GM21529 (cell line): ENCODE measurements around the gene ADCY2.

Source experiments
- ATAC-seq: cut with Tn5 transposase; IDR thresholded peaks from one replicate; pipeline ENCODE4 v1.9.1; 2021; ENCODE audit not compliant: unreplicated experiment

ADCY2 gene

DNA sequence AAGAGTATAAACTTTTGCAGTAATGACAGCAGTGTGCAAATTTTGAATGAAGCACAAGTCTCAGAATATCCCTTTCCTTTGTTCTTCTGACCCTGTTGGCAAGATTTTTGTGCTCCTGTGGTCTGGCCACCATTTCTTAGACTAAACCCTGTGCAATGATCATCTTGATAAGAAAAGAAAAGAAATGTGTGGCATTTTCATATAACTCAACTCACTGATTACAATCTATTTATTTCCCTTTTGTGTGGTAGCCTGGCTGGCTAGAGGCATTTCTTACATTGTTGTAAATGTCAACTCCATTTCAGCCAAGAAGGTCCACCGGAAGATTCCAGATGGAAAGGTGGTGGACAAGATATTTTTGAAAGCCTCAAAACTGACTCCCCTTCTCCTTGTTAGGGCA lies 41.9 kb downstream of the ADCY2 start:
- ATAC-seq, result no peak

DNA sequence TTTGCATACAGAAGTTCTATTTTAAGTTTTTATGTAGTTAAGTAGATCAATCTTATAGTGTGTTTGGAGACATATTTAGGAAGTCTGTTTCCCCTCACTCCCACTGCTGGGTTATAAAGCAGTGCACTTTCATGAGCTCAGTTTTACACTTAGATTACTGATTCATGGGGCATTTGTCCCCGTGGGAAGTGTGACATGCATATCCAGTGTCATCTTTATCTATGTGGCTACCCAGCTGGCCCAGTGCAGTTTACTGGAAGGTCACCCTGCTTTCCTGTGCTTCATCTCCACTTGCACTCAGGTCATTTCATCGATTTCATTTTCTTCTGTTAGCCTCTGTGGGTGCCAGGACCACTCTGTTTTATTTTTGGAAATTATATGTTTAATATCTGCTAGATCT lies 49.1 kb downstream of the ADCY2 start:
- no peak for ATAC-seq

DNA sequence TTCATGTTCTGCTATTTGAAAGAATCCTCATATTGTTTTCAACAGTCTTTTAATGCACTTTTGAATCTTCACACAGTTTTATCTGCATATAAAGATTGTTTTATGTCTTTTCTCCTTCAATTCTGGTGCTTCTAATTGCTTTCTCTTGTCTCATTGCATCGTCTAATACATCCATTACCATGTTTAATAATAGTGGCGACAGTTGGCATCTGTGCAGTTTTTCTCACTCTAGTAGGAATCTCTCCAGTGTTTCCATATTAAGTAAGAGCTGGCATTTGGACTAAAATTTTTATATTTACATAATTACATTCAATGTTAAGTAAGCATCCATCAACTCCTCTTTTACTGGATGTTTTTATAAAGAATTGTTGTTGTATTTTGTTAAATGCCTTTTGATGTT lies 49.9 kb downstream of the ADCY2 start:
- ATAC-seq, result no peak

DNA sequence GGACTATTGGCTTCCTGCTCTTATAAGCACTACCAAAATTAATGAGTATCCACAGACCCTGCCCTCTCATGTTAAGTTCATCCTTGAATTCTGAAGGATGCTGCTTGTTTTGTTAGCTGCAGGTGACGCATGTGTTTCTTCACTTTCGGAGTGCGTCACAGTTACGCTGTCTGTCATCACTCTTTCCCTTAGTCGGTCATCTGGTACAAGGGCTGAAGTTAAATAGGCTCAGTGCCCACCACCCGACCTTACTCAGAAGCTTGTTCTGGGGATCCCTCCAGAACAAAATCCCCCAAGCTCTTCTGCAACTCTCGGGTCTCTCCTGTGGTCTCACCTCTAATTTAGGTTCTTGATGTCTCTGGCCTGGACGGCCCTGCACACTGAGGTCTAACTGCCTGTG lies 51.0 kb downstream of the ADCY2 start:
- ATAC-seq, result no peak

DNA sequence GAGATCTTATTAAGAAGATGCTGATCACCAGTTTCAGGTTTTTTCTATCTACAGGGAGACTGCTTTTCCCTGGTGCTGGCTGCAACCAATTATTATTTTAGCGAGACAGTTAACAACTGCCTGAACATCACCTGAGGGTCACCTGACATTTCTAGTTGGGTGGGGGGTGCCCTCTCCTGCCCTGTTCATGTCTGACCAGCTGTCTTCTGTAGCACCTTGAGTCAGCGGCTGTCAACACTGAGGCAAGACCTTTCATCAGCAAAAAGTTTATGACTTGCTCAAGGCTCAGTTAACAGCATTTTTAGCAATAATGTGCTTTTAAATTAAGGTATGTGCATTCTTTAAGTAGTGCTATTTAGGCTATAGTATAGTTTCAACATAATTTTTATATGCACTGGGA lies 58.0 kb downstream of the ADCY2 start:
- ATAC-seq, result no peak

DNA sequence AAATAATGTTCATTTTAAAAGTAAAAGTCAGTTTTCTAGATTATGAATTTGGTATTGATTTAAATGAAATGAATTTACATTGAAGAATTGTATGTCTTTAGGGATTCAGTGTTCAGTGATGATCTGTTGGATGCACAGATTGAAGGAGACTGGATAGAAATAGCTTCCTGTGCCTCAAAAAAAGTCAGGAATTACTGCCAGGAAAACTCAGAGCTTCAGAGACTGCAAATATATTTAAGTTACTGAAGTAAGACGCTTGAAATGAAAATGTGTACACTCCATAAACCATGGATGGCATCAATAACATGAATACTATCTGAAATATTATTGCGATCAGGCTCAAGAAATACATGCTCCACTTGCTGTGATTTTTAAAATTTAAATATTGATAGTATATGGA lies 60.3 kb downstream of the ADCY2 start:
- ATAC-seq, result no peak

DNA sequence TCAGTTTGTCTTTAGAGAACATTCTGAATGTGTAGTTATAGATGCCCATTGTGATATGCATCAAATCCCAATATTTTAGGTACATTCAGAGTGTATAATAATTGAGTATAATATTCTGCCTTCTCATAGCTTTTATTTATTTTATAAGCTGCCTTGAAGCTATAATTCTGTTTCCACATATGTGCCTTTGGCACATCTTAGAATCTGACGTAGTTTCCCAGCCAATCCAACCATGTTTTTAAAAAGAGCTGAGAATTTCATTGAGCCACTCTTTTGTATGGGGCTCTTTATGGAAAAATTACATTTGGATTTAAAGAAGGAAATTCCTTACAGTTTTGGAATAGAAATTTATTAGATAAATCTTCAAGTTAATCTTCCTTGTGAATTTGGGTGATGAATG lies 65.4 kb downstream of the ADCY2 start:
- no peak for ATAC-seq

DNA sequence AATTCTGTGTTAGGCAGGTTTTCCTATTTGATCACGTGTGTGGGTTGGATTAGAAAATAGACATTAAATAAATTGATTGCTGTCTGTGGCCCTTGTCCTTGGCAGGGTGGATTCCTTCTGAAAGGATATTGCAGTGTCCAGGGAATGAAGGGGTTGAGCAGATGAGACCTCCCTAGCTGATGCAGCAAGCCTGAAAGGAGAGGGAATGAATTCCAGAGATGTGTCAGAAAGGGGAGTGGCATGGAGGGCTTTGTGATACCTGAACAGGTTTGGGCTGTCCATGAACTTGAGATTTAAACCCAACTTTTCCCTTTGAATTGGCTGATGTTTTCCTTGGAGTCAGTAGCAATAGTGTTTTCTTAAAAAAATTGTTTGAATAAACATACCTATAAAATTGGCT lies 66.8 kb downstream of the ADCY2 start:
- no peak for ATAC-seq

DNA sequence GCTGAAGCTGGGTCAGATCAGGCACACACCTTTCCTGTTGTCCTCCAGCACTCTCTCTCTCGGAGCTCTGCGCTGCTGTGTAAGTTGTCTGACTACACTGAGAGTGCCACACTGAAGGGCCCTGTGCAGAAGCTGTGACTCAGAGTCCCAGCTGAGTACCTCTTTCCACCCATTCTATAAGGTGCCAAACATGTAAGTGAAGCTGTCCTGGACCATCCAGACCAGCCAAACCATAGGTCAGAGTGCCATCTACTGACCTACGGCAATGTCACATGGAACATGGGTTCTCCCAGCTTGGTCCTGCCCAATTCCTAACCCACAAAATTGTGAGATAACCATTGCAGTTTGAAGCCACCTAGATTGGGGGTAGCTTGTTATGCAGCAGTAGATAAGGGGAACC lies 68.2 kb downstream of the ADCY2 start:
- ATAC-seq, result no peak

DNA sequence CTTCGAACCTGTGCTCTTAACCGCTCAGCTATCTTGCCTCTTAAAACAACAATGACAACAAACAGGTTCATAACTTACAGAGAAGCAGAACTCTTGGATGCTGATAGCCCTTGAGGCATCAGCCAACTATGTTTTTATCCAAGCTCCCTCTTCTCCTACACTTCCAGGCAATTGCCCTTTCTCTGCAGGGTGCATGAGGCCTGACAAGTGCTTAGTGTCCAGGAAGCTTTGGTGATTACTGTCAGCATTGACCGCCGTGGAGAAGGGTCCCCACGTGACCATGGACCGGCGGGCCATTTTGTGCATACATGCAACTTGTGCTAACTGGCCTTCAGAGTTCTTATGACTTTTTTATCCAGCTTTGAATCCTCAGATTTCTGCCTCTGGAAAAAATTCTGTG lies 71.2 kb downstream of the ADCY2 start:
- no peak for ATAC-seq

DNA sequence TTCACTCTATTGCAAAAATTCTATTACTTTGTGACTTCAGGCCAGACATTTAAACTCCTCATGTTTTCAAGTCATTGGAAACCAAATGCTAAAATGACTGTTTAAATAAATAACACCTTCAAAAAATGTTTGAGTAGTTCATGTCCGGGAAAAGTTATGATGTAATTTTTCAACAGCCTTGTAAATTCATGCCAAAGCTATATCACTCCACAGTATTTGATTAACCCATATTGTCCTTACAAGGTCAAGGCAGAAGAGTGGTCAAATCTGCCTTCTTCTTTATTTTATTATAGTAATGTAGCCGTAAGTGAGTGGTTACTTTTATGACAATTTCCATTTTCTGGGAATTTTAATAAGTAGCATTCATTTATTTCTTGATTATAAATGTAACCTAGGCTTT lies 72.8 kb downstream of the ADCY2 start:
- ATAC-seq, result no peak

DNA sequence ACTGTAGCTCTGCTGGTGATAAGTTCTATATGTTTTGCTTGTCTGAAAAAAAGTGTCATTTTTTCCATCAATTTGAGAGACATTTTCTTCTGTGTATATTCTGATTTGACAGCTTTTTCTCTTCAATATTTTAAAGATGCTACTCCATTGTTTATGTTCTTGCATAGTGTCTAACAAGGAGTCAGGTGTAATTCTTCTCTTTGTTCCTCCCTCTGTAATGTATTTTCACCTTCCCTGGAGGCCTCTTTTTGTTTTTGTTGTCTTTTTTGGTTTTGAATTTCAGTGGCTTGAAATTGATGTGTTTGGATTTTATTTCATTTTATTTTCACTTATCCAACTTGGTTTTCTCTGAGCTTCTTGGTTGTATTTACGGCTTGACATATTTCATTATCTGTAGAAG lies 75.8 kb downstream of the ADCY2 start:
- no peak for ATAC-seq

DNA sequence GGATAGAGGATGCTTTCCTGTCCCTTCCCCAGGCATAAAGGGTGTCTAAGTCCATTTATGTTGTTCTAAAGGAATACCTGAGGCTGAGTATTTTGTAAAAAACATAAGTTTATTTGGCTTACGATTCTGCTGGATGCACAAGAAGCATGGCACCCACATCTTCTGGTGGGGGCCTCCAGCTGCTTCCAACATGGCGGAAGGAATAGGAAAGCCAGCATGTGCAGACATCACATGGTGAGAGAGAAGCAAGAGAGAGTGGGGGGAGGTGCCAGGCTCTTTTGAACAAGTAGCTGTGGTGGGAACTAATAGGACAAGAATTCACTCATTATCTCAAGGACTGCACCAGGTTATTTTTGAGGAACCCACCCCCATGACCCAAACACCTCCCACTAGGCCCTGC lies 77.2 kb downstream of the ADCY2 start:
- ATAC-seq, result no peak

DNA sequence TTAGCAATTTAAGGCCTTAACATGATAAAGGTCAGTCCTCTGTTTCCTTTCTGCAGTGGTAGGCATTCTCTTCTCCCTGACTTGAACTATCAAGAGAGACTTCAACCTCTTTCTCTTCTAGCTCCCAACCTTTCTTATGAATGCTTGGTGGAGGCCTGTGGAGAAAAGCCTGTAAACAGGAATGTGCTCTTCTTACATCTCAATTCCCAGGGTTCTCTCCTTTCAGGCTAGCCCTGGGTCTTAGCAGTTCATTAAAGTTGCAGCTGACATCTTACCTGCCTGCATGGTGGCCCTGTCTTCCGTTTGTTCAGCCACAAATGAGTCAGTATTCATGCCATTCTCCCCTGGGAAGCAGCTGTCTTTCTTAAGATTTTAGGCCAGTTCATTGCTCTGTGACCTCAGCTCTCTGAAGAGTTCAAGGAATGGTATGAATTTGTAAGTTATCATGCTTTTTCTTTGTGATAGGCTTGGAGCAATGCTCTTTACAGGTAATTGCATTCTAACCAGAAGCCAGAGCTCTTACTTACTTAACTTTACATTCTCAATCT lies 77.8 kb downstream of the ADCY2 start:
- no peak for ATAC-seq

DNA sequence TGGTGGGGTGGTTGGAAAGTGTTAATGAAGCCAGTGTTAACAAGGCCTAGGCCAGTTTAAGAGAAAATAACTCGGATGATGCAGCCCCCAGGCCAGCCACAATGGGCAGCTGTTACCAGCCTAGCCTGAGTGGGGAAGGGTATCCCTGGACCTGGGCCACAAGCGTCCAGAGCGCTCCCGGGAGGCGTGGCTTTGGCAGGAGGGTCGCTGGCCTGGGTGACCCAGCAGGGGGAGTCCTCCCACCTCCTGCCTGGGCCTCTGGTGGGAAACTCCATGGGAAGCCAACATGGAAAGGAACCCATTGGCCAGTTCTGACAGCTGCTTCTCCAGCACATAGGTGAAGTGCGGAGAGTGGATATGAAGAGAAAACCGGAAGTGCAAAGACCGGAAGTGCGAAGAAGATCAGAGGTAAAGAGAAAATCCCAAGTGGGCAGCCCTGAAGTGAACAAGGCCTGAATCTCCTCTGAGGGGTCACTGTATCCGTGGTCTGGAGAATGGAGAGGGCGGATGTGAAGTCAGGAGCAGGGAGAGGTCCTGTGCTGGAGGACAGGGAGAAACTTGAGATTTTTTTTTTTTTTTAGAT lies 79.0 kb downstream of the ADCY2 start:
- ATAC-seq, result no peak

DNA sequence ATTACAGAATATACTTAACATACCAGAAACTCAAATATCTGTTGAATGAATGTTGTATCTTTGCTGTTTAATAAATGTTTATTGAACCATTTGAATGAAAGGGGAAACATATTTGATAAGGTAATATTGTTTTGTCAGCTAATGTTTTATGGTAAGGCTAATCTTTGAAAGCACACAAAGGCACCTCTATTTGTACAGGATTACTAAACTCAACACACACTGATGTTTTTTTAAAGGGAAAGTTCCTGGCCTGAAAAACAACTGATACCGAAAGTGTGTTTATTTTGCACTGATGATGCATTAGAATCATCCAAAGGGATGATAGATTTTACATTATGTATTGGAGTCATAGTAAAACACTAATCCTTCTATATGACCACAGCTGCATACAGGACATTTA lies 82.5 kb downstream of the ADCY2 start:
- no peak for ATAC-seq

DNA sequence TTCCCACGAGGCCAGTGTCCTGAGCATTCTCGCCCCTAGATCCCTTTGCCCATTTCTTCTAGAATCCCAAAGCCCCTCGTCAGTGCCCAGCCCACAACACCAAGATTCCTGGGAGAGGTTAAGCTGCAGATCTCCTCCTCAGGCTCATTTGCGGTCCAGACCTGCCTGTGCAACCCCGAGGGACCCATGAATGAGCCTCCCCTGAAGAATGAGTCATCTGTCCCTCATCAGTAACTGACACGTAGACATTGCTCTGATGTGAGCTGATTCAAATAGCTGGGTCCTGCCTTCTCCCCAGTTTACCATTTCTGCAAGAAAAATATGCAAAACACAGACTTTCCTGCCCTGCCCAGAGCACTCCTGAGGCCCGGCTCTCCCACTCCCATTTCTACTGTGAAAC lies 92.8 kb downstream of the ADCY2 start:
- no peak for ATAC-seq

DNA sequence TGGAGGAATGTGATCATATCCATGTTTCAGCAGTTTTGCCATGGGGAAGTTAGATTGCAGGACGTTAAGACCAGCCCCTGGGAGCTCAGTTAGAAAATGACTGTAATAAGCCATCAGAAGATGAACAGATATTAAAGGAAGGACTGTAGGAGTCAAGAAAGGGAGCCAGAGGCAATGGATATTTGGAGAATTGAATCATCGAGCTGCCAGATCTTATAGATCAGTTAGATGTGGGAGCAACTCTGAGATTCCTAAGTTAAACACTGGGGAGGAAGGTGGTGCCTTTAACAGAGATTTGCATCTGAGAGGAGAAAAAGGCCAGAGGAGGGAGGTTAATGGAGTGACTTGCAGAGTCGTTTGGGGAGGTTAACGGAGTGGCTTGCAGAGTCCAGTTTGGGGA lies 96.4 kb downstream of the ADCY2 start:
- no peak for ATAC-seq

DNA sequence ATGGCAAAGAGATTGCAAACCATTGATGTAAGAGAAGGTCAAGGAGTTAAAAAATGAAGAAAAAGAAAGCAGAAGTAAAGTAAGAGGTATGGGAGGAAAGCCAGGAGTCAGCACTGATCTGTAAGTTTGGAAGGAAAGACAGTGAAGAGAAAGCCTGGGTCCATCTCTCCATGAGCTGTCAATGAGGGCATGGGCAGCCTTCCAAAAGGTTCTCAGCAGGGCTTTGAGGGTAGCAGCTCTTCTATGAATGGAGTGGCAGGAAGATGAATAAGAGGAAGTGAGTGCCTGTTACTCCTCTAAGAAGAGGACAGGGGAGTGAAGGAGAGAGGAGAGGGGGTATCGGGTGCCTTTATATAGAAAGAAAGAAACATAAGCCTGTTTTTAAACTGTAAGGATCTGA lies 97.1 kb downstream of the ADCY2 start:
- ATAC-seq, result no peak

DNA sequence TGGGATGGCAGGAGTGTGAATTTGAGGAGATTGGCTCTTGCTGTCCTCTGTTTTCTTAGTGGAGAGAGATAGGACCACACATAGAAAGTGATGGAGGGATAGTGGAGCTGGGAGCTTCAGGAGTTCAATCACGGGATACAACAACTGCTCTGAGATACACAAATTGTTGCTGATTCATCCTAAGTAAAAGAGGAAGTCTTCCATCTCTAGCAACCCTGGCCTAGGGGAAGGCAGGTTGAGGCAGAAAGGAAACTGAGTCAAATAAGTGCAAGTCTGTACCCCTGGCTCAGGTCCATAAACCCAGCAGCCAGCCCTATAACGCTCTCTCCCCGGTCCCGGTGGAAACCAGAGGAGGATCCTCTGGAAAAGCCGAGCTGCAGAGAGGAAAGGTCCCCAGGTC lies 97.7 kb downstream of the ADCY2 start:
- no peak for ATAC-seq

DNA sequence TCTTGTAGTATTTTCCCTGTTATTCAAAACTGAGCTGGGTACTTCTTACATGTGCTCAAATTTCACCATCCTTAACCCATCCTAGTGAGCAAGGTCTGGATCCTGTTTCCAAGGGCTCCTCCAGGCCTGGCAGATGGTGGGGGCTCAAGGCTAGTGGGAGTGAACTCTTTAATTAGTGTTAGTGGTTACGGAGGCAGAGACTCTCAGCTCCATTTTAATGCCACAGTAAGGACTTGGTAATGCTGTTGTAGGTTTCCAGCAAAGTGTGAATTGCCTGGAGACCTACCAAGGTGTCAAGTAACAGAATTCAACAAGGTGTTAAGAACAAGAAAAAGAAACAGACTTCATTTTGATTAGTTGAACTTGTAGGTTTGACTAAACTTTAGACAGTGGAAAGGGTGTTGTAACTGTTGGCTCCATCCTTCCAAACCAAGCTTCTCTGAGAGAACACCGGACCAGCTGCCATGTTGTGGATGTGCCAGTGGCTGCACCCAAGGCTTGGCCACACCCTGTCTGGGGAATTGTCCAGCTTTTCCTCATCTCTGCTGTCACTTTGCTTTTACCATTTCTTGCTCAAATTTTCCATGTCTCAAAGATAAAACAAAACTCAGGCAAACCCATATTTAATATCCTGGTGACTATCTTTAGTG lies 98.7 kb downstream of the ADCY2 start:
- ATAC-seq, result no peak

DNA sequence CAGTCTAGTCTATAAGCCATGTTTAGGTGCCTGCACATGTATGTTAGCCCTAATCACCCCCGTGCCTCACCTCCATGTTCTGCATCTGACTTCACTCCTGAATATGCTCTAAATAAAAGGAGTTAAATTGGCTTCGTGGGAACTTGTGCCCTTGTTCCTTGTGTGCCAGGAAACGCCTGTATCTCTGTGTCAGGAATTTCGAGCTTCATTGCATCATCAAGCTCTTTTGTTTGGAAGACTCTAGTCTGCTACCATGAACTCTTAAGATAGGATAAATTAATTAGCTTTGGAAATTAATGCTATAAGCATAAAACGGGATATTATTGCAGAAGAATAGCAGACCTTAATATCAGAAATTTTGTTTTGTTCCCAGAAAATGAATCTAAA lies 99.2 kb downstream of the ADCY2 start:
- no peak for ATAC-seq

DNA sequence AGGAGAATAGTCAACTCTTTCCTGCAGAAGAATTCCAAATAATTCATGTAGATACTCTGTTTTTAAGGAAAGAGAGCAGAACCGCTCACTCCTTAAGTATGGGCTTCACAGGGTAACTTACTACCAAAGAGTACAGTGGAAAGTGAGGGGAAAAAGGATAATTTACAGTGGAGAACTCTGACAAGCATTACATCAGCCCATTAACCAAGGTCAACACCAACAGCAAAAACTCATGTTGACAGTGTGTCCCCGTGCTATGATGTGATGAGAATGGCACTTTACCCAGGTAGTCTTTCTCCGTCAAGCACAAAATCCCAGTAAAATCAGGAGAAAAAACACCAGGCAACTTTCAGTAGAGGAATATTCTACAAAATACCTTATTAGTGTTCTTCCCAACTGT lies 104.3 kb downstream of the ADCY2 start:
- no peak for ATAC-seq
